KBM-7 (cell line): ENCODE results near the gene ZNF382.
"Not testable (repeated sequence)": the region's sequence is repeated elsewhere in the genome, so short reads cannot be mapped to it uniquely, and the experiment has no call there.

Experiments
- DNase-seq: peaks from one replicate; pipeline ENCODE4 v3.0.0-alpha.2; 2015
- in situ Hi-C: fragments of 300-500 bp; cut with MboI; formaldehyde crosslinking; loops from 2 replicates; pipeline ENCODE4 v1.14.3; 2020; ENCODE audit warnings: low sequenced_read_pairs, low pct_unique_long_range_greater_than_20kb, mixed read lengths

ZNF382 gene

GRCh38 chr19:36605101-36605876 is at the start of gene ZNF382:
TSS of gene ZNF382 (plus strand) at chr19:36605313. CDS start at chr19:36609915, 4,602 bp downstream.
- in situ Hi-C loops = no loop called here
- DNase-seq = peak; percentile 80

DNA sequence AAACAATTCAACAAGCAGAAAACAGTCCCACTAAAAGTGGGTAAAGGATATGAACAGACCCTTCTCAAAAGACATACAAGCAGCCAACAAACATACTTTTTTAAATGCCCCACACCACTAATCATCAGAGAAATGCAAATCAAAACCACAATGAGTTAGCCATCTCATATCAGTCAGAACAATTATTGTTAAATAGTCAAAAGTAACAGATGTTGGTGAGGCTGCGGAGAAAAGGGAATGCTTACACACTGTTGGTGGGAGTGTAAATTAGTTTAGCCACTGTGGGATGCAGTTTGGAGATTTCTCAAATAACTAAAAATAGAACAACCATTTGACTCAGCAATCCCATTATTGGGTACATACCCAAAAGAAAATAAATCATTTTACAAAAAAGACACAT is 40.7 kb upstream of the ZNF382 start:
- DNase-seq = no peak
- in situ Hi-C loops = no loop called here

- in situ Hi-C loops = no loop called here
Measured at GRCh38 chr19:36572593-36573019, 32.5 kb upstream of the ZNF382 start.

GRCh38 chr19:36573020-36573894 is 31.9 kb upstream of the ZNF382 start, which contains the start of gene ZNF529:
TSS of gene ZNF529 (minus strand) at chr19:36573292. CDS start at chr19:36572346, 946 bp downstream.
- peak; percentile 96 for DNase-seq
- in situ Hi-C loops = no loop called here

More at GRCh38 chr19:36572593-36573019, 32.5 kb upstream of the ZNF382 start:
- no peak for DNase-seq

DNA sequence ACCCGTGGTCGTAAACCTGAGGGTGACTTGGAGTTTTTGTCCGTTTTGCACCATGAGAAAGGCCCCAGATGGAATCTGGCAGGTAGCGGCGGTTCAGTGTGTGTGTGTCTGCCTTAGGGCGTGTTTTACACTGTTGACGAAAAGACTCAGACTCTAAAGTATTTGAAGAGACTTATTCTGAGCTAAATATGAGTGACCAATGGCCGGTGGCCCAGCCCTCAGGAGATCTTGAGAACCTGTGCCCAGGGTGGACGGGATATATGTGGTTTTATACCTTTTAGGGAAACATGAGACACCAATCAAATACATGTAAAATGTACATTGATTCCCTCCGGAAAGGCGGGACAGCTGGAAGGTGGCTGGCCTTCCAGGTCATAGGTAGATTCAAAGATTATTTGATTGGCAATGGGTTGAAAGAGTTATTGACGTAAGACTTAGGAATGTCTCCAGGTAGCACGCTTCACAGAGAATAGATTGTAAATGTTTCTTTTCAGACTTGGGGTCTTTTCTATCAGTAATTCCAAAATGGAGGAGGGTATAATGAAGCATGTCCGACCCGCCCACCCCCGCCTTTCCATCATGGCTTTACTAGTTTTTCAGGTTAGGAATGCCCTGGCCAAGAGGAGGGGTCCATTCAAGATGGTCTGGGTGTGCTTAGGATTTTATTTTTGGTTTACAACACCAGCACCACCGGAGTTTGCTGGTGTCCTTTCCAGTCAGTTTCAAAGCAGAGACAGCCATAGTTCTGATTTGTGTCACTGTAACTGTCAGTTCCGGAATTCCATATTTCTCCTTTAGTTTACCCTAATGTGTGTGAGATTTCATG is 31.0 kb upstream of the ZNF382 start:
- in situ Hi-C loops = no loop called here
- DNase-seq = peak; percentile 48

DNA sequence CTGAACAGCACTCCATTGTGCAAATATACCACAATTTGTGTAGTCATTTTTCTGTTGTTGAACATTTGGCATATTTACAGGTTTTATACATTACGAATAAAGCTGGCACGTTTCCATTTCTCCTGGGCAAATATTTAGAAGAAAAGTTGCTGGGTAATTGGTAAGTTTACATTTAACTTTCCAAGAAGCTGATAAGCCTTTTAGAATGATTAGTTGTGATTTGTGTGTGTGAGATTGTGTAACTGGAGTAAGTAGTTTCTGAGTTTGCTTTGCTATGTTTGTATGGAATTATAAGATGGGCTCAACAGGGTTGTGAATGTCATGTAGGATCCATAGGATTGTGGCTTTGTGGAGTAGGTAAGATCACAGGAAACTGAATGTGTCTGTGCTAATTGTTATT is 30.4 kb upstream of the ZNF382 start:
- DNase-seq = no peak
- in situ Hi-C loops = no loop called here

- DNase-seq = no peak
- in situ Hi-C loops = no loop called here
Measured at GRCh38 chr19:36577271-36577996, 27.7 kb upstream of the ZNF382 start.

- in situ Hi-C loops = no loop called here
- no peak for DNase-seq
Measured at GRCh38 chr19:36579255-36579654, 25.9 kb upstream of the ZNF382 start.

GRCh38 chr19:36602681-36603080 is 2.4 kb upstream of the ZNF382 start:
- DNase-seq, in situ Hi-C loops: not testable (repeated sequence)

DNA sequence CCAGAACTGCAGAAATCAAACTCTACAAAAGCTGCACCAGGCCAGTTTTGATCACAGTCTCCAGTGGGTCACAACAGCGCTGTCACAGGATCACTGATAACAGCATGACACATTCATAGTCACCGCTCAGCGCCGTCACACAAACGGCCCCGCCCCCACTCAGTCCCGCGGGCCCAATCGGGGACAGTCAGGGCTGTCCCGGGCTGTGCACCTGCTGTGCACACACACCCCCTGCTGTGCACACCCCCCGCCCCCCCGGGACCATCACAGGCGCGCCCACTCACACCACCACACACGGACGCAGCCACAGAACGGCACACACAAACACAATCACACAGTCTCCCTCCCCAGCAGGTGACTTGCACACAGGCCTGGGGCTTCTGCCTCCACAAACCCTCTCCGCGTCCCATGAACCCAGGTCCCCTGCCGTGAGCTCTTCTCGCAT is 435 bp upstream of the ZNF382 start:
- in situ Hi-C loops = no loop called here
- DNase-seq = peak; percentile 76

GRCh38 chr19:36605877-36606478 is 865 bp downstream of the ZNF382 start:
- peak; percentile 44 for DNase-seq
- in situ Hi-C loops = no loop called here

DNA sequence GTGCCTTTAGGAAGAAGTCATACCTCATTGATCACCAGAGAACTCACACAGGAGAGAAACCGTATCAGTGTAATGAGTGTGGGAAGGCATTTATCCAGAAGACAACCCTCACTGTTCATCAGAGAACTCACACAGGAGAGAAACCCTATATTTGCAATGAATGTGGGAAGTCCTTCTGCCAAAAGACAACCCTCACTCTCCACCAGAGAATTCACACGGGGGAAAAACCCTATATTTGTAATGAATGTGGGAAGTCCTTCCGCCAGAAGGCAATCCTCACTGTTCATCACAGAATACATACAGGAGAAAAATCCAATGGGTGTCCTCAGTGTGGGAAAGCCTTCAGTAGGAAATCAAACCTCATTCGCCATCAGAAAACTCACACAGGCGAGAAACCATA is 21.9 kb downstream of the ZNF382 start:
- DNase-seq = no peak
- in situ Hi-C loops = no loop called here

- DNase-seq = no peak
- in situ Hi-C loops = no loop called here
Measured at GRCh38 chr19:36635342-36635741, 30.2 kb downstream of the ZNF382 start.

DNA sequence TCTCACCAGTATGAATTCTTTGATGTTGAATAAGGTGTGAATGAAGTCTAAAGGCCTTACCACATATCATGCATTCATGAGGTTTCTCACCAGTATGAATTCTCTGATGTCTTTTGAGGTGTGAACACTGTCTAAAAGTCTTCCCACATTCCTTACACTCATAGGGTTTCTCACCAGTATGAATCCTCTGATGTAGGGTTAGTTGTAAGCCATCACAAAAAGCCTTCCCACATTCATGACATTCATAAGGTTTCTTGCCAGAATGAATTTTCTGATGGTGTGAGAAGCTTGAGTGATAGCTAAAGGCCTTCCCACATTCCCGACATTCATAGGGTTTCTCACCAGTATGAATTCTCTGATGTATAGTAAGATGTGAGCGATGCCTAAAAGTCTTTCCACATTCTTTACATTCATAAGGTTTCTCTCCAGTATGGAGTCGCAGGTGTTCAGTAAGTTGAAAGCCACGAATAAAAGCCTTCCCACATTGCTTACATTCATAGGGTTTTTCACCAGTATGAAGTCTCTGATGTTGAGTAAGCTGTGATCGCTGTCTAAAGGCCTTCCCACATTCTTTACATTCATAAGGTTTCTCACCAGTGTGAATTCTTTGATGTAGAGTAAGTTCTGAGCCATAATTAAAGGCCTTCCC is 33.9 kb downstream of the ZNF382 start:
- in situ Hi-C loops = no loop called here
- peak; percentile 19 for DNase-seq

GRCh38 chr19:36646746-36647145 is 41.6 kb downstream of the ZNF382 start:
- DNase-seq = no peak
- in situ Hi-C loops = no loop called here

DNA sequence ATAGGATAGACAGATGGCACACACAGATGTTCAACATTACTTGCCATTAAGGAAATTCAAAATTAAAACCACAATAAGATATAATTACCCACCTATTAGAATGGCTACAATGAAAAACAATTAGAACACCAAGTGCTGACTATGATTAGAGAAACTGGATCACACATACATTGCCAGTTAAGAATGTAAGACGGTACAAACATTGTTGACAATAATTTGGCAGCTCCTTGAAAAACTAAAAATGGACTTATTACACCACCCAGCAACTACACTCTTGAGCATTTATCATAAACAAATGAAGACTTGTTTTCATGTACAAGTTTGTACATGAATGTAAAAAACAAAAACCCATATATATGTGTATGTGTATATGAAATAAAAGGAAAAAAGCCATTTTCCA is 47.8 kb downstream of the ZNF382 start:
- in situ Hi-C loops = no loop called here

DNA sequence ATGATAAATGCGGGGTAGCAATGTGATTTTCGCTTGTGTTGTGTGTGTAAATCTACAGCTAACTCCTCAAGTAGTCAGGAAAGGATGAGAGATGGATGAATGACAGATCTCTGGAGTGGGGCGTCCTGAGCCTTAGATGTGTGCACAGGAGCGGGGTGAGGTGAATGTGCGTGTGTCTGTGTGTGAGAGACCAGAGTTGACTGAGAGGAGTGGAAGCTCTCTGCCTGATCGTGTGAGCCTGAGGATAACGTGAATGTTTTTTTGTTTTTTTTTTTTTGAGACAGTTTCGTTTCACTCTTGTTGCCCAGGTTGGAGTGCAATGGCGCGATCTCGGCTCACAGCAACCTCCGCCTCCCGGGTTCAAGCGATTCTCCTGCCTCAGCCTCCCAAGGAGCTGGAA is 60.7 kb downstream of the ZNF382 start:
- in situ Hi-C loops = no loop called here
- no peak for DNase-seq

More for the DNA sequence above, 47.8 kb downstream of the ZNF382 start:
- no peak for DNase-seq

GRCh38 chr19:36668646-36669045 is 63.5 kb downstream of the ZNF382 start:
- no peak for DNase-seq
- in situ Hi-C loops = no loop called here
